H7 (cell line): ENCODE data around the gene UST. TPM values are rescaled to one million over a fixed set of nuclear protein-coding genes. Genes with fewer than 3 reads are reported as not detected.
"Not testable (repeated sequence)": the region's sequence is repeated elsewhere in the genome, so short reads cannot be mapped to it uniquely, and the experiment has no call there.

Experiments
- DNase-seq: peaks from one replicate; pipeline ENCODE4 v3.0.0; 2012
- H3K27me3 ChIP-seq: 2 replicates; pipeline ENCODE4 v1.6.0; 2011; ENCODE audit warnings: mild to moderate bottlenecking, low read length; ENCODE audit not compliant: control insufficient read depth, insufficient read depth
- H3K36me3 ChIP-seq: replicated peaks from 2 replicates; pipeline ENCODE4 v1.5.1; 2011; ENCODE audit warnings: low read length; ENCODE audit not compliant: control insufficient read depth, insufficient read depth
- H3K4me3 ChIP-seq: 2 replicates; pipeline ENCODE4 v1.5.1; 2011; ENCODE audit warnings: low read depth, mild to moderate bottlenecking, control low read depth, low read length, moderate library complexity; ENCODE audit not compliant: insufficient read depth
- total RNA-seq: library from RNA; depleted of rRNA; stranded (reverse); fragments of >200 nt; shearing (Covaris generic); gene quantifications from 2 replicates; pipeline ENCODE4 v1.2.3, GENCODE V29; 2014

Gene UST
- total RNA-seq, 1 experiment from 2014 or later, result 32.6 TPM

- Histone ChIP-seq H3K4me3 (no peak overlapping the region), H3K36me3 (no peaks in the 10 kb centered on the region), H3K27me3 (no peaks in the 10 kb centered on the region)
- DNase-seq, result no peak
These were observed 346.8 kb downstream of the UST start for GRCh38 chr6:149093643-149094042.

GRCh38 chr6:149094156-149094555 lies 347.3 kb downstream of the UST start:
- no peak overlapping the region for H3K4me3 ChIP-seq

GRCh38 chr6:149094934-149095351 lies 348.1 kb downstream of the UST start:
- no peak overlapping the region for H3K4me3 ChIP-seq
- no peak for DNase-seq
- no peaks in the 10 kb centered on the region for H3K36me3 ChIP-seq
- H3K27me3 ChIP-seq, result no peaks in the 10 kb centered on the region

More at GRCh38 chr6:149094156-149094555, 347.3 kb downstream of the UST start:
- no peaks in the 10 kb centered on the region for H3K36me3 ChIP-seq
- H3K27me3 ChIP-seq, result no peaks in the 10 kb centered on the region
- peak; percentile 22 for DNase-seq

- H3K36me3 ChIP-seq, result no peaks in the 10 kb centered on the region
- no peak overlapping the region for H3K4me3 ChIP-seq
- no peak for DNase-seq
- no peaks in the 10 kb centered on the region for H3K27me3 ChIP-seq
These were observed 349.0 kb downstream of the UST start for GRCh38 chr6:149095842-149096241.

- DNase-seq, result no peak
- Histone ChIP-seq H3K27me3 (no peaks in the 10 kb centered on the region), H3K36me3 (no peaks in the 10 kb centered on the region), H3K4me3 (no peak overlapping the region)
These were observed 351.0 kb downstream of the UST start for GRCh38 chr6:149097794-149098193.

- H3K27me3 ChIP-seq, result no peaks in the 10 kb centered on the region
- H3K4me3 ChIP-seq, result no peak overlapping the region
- H3K36me3 ChIP-seq, result no peaks in the 10 kb centered on the region
- no peak for DNase-seq
These were observed 352.0 kb downstream of the UST start for GRCh38 chr6:149098700-149099276.

- Histone ChIP-seq H3K27me3 (no peaks in the 10 kb centered on the region), H3K4me3 (no peak overlapping the region), H3K36me3 (no peaks in the 10 kb centered on the region)
- no peak for DNase-seq
These were observed 355.5 kb downstream of the UST start for GRCh38 chr6:149102324-149102723.

- not testable (repeated sequence) for H3K4me3 ChIP-seq, DNase-seq, H3K36me3 ChIP-seq, H3K27me3 ChIP-seq
These were observed 357.1 kb downstream of the UST start for GRCh38 chr6:149103950-149104349.

GRCh38 chr6:149107520-149107919 lies 360.7 kb downstream of the UST start:
- Histone ChIP-seq H3K27me3 (no peaks in the 10 kb centered on the region; the same call in 1 of the 2 replicates), H3K4me3 (no peak overlapping the region), H3K36me3 (no peaks in the 10 kb centered on the region)
- DNase-seq, result no peak

- H3K27me3 ChIP-seq, result no peaks in the 10 kb centered on the region; the same call in 1 of the 2 replicates
- no peaks in the 10 kb centered on the region for H3K36me3 ChIP-seq
- no peak overlapping the region for H3K4me3 ChIP-seq
- DNase-seq, result no peak
These were observed 361.4 kb downstream of the UST start for GRCh38 chr6:149108038-149108748.

- H3K27me3 ChIP-seq, result no peaks in the 10 kb centered on the region; the same call in 1 of the 2 replicates
- H3K4me3 ChIP-seq, result no peak overlapping the region
- no peak for DNase-seq
- no peaks in the 10 kb centered on the region for H3K36me3 ChIP-seq
These were observed 361.9 kb downstream of the UST start for GRCh38 chr6:149108749-149109100.

GRCh38 chr6:149109397-149110070 lies 362.7 kb downstream of the UST start:
- no peak for DNase-seq
- Histone ChIP-seq H3K27me3 (no peaks in the 10 kb centered on the region; the same call in 1 of the 2 replicates), H3K4me3 (no peak overlapping the region), H3K36me3 (no peaks in the 10 kb centered on the region)

GRCh38 chr6:149111556-149112115 lies 364.8 kb downstream of the UST start:
- no peaks in the 10 kb centered on the region; the same call in 1 of the 2 replicates for H3K27me3 ChIP-seq
- no peak overlapping the region for H3K4me3 ChIP-seq
- DNase-seq, result no peak
- no peaks in the 10 kb centered on the region for H3K36me3 ChIP-seq

- Histone ChIP-seq H3K27me3 (no peaks in the 10 kb centered on the region; the same call in 1 of the 2 replicates), H3K4me3 (no peak overlapping the region), H3K36me3 (no peaks in the 10 kb centered on the region)
- DNase-seq, result no peak
These were observed 366.1 kb downstream of the UST start for GRCh38 chr6:149112976-149113375.

GRCh38 chr6:149114167-149114566 lies 367.3 kb downstream of the UST start:
- H3K4me3 ChIP-seq, result no peak overlapping the region
- no peaks in the 10 kb centered on the region for H3K36me3 ChIP-seq
- no peaks in the 10 kb centered on the region for H3K27me3 ChIP-seq
- DNase-seq, result no peak
